Bronchial epithelial cell (primary cell): Measurements from ENCODE around the gene COX19. TPM values are rescaled to one million over a fixed set of nuclear protein-coding genes. Genes with fewer than 3 reads are reported as not detected.
"Not testable (repeated sequence)": the region's sequence is repeated elsewhere in the genome, so short reads cannot be mapped to it uniquely, and the experiment has no call there.

ENCODE experiments used
- DNase-seq: peaks from one replicate; pipeline ENCODE4 v3.0.0-alpha.2; 2010; ENCODE audit warnings: low read depth
- FAIRE-seq: peaks from 2 replicates; lab custom pipeline; 2011; peaks lifted over from hg19 to GRCh38; lab: Jason Lieb, UNC
- H3K27me3 ChIP-seq: 2 replicates; pipeline ENCODE4 v1.5.1; 2011; ENCODE audit warnings: low read length; ENCODE audit not compliant: control insufficient read depth, insufficient read depth
- H3K36me3 ChIP-seq: 2 replicates; pipeline ENCODE4 v1.5.1; 2011; ENCODE audit warnings: low read length; ENCODE audit not compliant: control insufficient read depth, insufficient read depth
- H3K4me3 ChIP-seq: 2 replicates; pipeline ENCODE4 v1.5.1; 2011; ENCODE audit warnings: mild to moderate bottlenecking, low read depth, low read length, control low read depth
- total RNA-seq: library from RNA; depleted of rRNA; stranded (reverse); fragments of >200 nt; gene quantifications from 2 replicates; pipeline ENCODE4 v1.2.1, GENCODE V29; 2014
- TF ChIP-seq, protein P1 (sequence below): IDR thresholded peaks from 2 replicates; pipeline ENCODE4 v1.5.1; 2011; ENCODE audit warnings: mild to moderate bottlenecking, moderate library complexity, low read length, control low read depth, inconsistent platforms; ENCODE audit not compliant: insufficient read depth, severe bottlenecking

COX19 gene
- total RNA-seq, 1 donor from 2014 or later: 12.9 TPM

DNA sequence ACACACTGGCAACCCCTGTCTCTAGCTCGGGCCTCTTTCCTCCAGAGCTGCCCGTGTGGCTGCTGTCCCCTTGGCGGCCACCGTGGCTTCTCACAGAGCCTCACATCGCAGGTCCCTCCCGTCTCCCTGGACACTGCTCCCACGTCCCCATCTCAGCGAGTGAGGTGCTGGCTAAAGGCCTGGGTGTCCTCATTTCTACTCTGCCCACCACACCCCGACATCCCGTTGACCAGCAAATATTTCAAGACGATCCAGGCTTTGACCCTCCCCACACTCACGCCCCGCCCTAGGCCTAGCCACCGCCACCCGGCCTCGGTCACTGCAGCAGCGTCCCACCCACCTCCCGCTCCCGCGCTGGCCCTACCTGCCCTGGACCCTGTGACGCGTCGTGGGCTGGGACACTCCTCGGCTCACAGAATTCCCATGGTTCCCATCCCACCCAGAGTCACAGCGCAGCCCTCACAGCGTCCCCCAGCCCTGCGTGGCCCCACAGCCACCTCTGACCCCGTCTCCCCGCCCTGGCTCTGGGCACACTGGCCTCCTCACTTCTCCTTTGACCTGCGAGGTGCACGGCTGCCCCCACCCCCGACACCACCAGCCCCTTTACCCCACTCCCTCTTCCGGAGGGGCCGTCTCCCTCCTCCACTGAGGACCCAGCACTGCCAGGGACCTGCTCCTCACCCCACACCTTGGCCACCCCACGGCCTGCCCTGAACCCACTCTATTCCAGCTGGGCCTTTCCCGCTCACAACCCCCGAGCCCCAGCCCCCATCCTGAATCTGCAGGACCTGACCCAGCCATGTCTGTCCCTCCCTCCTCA, 27.7 kb downstream of the COX19 start:
- no peak for FAIRE-seq
- TF ChIP-seq, protein P1, sequence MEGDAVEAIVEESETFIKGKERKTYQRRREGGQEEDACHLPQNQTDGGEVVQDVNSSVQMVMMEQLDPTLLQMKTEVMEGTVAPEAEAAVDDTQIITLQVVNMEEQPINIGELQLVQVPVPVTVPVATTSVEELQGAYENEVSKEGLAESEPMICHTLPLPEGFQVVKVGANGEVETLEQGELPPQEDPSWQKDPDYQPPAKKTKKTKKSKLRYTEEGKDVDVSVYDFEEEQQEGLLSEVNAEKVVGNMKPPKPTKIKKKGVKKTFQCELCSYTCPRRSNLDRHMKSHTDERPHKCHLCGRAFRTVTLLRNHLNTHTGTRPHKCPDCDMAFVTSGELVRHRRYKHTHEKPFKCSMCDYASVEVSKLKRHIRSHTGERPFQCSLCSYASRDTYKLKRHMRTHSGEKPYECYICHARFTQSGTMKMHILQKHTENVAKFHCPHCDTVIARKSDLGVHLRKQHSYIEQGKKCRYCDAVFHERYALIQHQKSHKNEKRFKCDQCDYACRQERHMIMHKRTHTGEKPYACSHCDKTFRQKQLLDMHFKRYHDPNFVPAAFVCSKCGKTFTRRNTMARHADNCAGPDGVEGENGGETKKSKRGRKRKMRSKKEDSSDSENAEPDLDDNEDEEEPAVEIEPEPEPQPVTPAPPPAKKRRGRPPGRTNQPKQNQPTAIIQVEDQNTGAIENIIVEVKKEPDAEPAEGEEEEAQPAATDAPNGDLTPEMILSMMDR: no peak

DNA sequence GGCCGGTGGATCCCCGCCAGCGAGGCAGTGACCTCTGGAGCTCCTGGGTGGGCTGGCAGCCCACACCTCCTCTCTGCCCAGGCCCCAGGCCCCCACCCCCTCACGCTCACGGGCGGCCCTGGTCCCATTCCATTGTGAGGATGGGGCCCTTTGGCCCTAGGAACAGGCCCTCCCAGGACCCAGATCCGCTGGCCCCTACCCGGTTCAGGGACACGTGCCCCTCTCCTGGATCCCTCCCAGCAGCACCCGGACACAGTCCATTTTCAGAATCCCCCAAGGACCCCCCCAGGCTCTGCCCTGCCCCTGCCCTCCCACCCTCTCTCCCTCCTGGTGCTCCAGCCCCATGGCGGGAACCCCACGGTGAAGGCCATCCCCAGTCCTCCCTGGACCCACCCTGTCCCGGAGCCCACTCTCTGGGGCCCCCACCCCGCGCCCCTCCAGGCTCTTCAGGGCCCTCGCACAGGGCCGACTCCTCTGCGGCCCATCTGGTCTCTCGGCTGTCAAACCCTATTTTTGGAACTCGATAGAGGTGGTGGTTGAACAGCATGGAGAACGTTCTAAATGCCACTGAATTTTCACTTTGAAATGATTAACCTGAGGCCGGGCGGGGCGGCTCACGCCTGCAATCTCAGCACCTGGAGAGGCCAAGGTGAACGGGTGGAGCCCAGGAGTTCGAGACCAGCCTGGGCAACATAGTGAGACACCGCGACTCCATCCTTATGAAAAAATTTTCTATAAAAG, 28.9 kb downstream of the COX19 start:
- H3K27me3 ChIP-seq: no peaks in the 10 kb centered on the region
- FAIRE-seq (no peak), DNase-seq (no peak)
- no peaks in the 10 kb centered on the region for H3K36me3 ChIP-seq
- TF ChIP-seq, protein P1: no peak
- peak overlapping the region; percentile 20 for H3K4me3 ChIP-seq

More for the DNA sequence above, 27.7 kb downstream of the COX19 start:
- H3K4me3 ChIP-seq: no peak overlapping the region
- peaks cover 4% of the 10 kb centered on the region for H3K36me3 ChIP-seq
- DNase-seq: no peak
- H3K27me3 ChIP-seq: no peaks in the 10 kb centered on the region

DNA sequence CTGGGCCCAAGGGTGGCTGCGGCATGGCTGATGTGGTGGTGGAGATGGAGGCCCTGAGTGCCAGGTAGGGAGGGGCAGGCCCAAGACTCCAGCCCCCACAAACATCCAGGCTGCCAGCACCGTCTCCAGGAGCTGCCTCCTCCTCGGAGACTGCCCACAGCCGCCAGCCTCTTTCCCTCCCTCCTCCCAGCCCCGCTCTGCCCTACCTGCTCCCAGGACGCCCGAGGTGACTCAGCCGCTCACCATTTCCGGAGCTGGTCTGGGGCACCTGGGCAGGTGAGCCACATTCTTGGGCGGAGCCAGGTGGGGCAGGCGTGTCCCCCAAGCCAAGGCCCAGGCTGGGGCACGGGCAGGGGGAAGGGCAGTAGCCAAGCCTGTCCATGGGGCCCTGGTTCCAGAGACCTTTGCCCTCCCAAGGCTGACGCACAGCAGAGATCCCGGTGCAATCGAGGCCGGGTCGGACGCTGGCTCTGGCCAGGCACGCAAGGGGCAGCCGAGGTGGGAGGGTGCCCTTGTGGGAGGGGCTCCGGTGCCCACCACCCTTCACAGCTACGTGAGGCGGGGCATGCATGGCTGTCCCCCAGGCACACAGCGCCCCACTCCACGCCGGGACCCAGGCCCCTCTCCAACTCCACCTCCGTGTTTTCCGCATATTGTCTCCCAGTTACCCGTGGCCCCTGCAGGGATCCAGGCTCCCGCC, 29.6 kb downstream of the COX19 start:
- FAIRE-seq (no peak), DNase-seq (peak; percentile 95)
- TF ChIP-seq, protein P1: no peak

DNA sequence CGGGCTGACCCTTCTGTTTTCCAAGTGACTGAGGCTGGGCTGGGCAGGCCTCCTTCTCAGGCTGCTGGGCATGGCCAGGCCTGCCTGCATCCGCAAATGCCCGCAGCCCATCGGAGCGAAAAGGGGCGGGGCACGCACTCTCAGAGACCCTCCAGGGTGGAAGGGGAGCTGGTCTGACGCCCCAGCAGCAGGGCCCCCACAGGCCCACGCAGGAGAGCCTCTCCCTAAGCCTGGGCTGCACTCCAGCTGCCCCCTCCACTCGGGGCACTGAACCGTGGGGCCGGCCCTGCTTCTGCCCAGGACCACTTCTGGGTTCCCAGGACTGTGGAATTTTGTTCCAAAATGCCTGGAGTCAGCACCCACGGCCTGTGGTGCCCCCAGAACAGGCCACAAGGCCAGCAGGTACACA, 30.2 kb downstream of the COX19 start:
- FAIRE-seq (no peak), DNase-seq (peak; percentile 39)
- peak overlapping the region; percentile 9 for H3K4me3 ChIP-seq
- H3K36me3 ChIP-seq: no peaks in the 10 kb centered on the region
- TF ChIP-seq, protein P1: no peak
- no peaks in the 10 kb centered on the region for H3K27me3 ChIP-seq

More for the DNA sequence above, 29.6 kb downstream of the COX19 start:
- Histone ChIP-seq H3K36me3 (no peaks in the 10 kb centered on the region), H3K27me3 (no peaks in the 10 kb centered on the region), H3K4me3 (peak overlapping the region; percentile 20)

DNA sequence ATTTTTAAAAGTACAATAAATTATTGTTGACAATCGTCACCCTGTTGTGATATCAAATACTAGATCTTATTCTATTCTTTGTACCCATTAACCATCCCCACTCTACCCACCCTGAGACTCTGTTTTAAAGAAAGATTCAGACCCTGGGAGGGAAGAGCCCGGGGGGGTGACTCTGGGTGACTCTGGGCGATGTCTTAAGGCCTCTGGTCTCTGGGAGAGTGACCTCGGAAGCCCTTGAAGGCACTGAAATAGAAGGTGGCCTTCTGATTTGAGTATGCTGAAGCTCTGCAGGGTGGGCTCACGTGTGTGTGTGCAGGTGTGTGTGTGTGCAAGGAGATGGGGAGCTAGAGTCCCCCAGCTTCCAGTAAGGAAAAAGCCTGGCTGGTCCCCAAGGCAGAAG, 30.6 kb downstream of the COX19 start:
- Histone ChIP-seq H3K27me3 (no peaks in the 10 kb centered on the region), H3K36me3 (no peaks in the 10 kb centered on the region), H3K4me3 (no peak overlapping the region)
- FAIRE-seq (no peak), DNase-seq (no peak)
- TF ChIP-seq, protein P1: no peak

DNA sequence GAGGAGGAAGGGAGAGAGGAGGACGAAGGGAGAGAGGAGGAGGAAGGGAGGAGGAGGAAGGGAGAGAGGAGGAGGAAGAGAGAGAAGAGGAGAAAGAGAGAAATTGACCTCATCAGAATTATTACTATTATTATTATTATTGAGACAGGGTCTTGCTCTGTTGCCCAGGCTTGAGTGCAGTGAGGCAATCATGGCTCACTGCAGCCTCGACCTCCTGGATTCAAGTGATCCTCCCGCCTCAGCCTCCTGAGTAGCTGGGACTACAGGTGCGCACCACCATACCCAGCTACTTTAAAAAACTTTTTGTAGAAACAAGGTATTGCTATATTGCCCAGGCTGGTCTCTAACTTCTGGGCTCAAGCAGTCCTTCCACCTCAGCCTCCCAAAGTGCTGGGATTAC, 31.6 kb downstream of the COX19 start:
- not testable (repeated sequence) for DNase-seq, H3K27me3 ChIP-seq, H3K4me3 ChIP-seq, H3K36me3 ChIP-seq, FAIRE-seq
